PC-3 (cell line): ENCODE results near the gene ARHGAP24. TPM values are rescaled to one million over a fixed set of nuclear protein-coding genes. Genes with fewer than 3 reads are reported as not detected.

Experiments
- ATAC-seq: fragments of 200-7000 bp; cut with Tn5 transposase; 2 replicates; pipeline ENCODE4 v1.9.1; 2020; ENCODE audit warnings: mild to moderate bottlenecking, moderate library complexity
- Bru-seq: library from RNA; stranded (reverse); fragments of 400-500 nt; gene quantifications from one replicate; lab custom pipeline; 2021; lab: Mats Ljungman, UMichigan
- BruChase-seq, 2 experiments: library from RNA; stranded (reverse); fragments of 400-500 nt; gene quantifications; one replicate each; lab custom pipeline; 2021; lab: Mats Ljungman, UMichigan
- BruUV-seq: library from RNA; stranded (reverse); fragments of 400-500 nt; replicated peaks from 2 replicates; lab custom pipeline; 2021; lab: Mats Ljungman, UMichigan
- CTCF ChIA-PET: fragments of 300-600 bp; sonication (Branson Sonifier 250); formaldehyde crosslinking; loops from one replicate; lab custom pipeline; 2022; ENCODE audit warnings: antibody characterized with exemption; lab: Charles Lee
- POLR2A ChIA-PET: fragments of 300-600 bp; sonication (Branson Sonifier 250); formaldehyde crosslinking; loops from one replicate; lab custom pipeline; 2022; ENCODE audit warnings: antibody characterized with exemption; ENCODE audit not compliant: unreplicated experiment; lab: Charles Lee
- DNase-seq: peaks from one replicate; pipeline ENCODE4 v3.0.0-alpha.2; 2015
- H2AFZ ChIP-seq: fragments of 300-600 bp; sonication (generic); 2 replicates; pipeline ENCODE4 v1.6.0; 2016; ENCODE audit warnings: antibody characterized with exemption, low read length
- H3F3A ChIP-seq: fragments of 300-600 bp; sonication (generic); one replicate; pipeline ENCODE4 v1.6.0; 2017; ENCODE audit warnings: antibody characterized with exemption, low read length, control low read depth, mild to moderate bottlenecking; ENCODE audit not compliant: unreplicated experiment
- H3K27ac ChIP-seq: fragments of 300-600 bp; sonication (generic); 2 replicates; pipeline ENCODE4 v1.5.1; 2016; ENCODE audit warnings: mild to moderate bottlenecking, low read length
- H3K27me3 ChIP-seq: fragments of 300-600 bp; sonication (generic); 2 replicates; pipeline ENCODE4 v1.6.1; 2016; ENCODE audit warnings: low read length, mixed read lengths
- H3K36me3 ChIP-seq: fragments of 300-600 bp; sonication (generic); 2 replicates; pipeline ENCODE4 v1.6.1; 2016; ENCODE audit warnings: low read depth, mixed run types, low read length, mixed read lengths
- H3K4me1 ChIP-seq: fragments of 300-600 bp; sonication (generic); 2 replicates; pipeline ENCODE4 v1.5.1; 2016; ENCODE audit warnings: low read length; ENCODE audit not compliant: insufficient read depth
- H3K4me2 ChIP-seq: fragments of 300-600 bp; sonication (generic); 2 replicates; pipeline ENCODE4 v1.6.0; 2016; ENCODE audit warnings: low read length
- H3K4me3 ChIP-seq: fragments of 300-600 bp; sonication (generic); 2 replicates; pipeline ENCODE4 v1.5.1; 2016; ENCODE audit warnings: mild to moderate bottlenecking, low read length, mixed read lengths
- H3K79me2 ChIP-seq: fragments of 300-600 bp; sonication (generic); 2 replicates; pipeline ENCODE4 v1.6.1; 2017; ENCODE audit warnings: low read length, mixed read lengths
- H3K9ac ChIP-seq: fragments of 300-600 bp; sonication (generic); 2 replicates; pipeline ENCODE4 v1.6.0; 2016; ENCODE audit warnings: mild to moderate bottlenecking, low read length
- H3K9me2 ChIP-seq: fragments of 300-600 bp; sonication (generic); replicated peaks from 2 replicates; pipeline ENCODE4 v1.6.1; 2016; ENCODE audit warnings: mixed run types, low read length, mixed read lengths
- H3K9me3 ChIP-seq: fragments of 300-600 bp; sonication (generic); 2 replicates; pipeline ENCODE4 v1.6.1; 2016; ENCODE audit warnings: low read length, mixed read lengths
- H4K20me1 ChIP-seq: fragments of 300-600 bp; sonication (generic); 2 replicates; pipeline ENCODE4 v1.6.1; 2016; ENCODE audit warnings: low read length, mixed read lengths
- CTCF ChIP-seq: fragments of 300-600 bp; sonication (generic); conservative IDR thresholded peaks from 2 replicates; pipeline ENCODE4 v1.5.1; 2017; ENCODE audit warnings: antibody characterized with exemption, low read depth, mild to moderate bottlenecking, low read length
- EZH2 ChIP-seq: fragments of 300-600 bp; sonication (generic); IDR thresholded peaks from one replicate; pipeline ENCODE4 v1.6.1; 2017; ENCODE audit warnings: antibody characterized with exemption, mild to moderate bottlenecking, low read length; ENCODE audit not compliant: unreplicated experiment
- EZH2phosphoT487 ChIP-seq: fragments of 300-600 bp; sonication (generic); IDR thresholded peaks from 2 replicates; pipeline ENCODE4 v1.6.1; 2018; ENCODE audit warnings: mild to moderate bottlenecking, antibody characterized with exemption, low read length, borderline replicate concordance
- intact Hi-C: fragments of 100-400 bp; cut with micrococcal nuclease; formaldehyde crosslinking; loops from 2 replicates; pipeline ENCODE4 v1.9.0; 2023
- long read RNA-seq: library from polyadenylated mRNA; unstranded; transcript quantifications from one replicate; pipeline ENCODE4 v2.0.0, GENCODE V29; 2021; ENCODE audit not compliant: unreplicated experiment
- total RNA-seq: library from RNA; depleted of rRNA; stranded (reverse); fragments of >200 nt; gene quantifications from 2 replicates; pipeline ENCODE4 v1.2.3, GENCODE V29; 2014; rRNA removed

Gene ARHGAP24
- total RNA-seq (7.2 and 7.4 TPM in 2 replicates), Bru-seq, nascent RNA (percentile 74 among the genes with signal in this experiment), BruChase-seq, experiment 1, labeled RNA remaining after a 6-hour chase (percentile 49 among the genes with signal in this experiment), BruChase-seq, experiment 2, labeled RNA remaining after a 2-hour chase (percentile 62 among the genes with signal in this experiment)
- long read RNA-seq, transcript ARHGAP24-202 (8 exons, 2,740 nt) = major isoform, 32 of 48 reads
- long read RNA-seq, partial matches to known transcripts = 3 of 48 reads
- long read RNA-seq, other reads (novel, unspliced or antisense) = 13 of 48 reads

DNA sequence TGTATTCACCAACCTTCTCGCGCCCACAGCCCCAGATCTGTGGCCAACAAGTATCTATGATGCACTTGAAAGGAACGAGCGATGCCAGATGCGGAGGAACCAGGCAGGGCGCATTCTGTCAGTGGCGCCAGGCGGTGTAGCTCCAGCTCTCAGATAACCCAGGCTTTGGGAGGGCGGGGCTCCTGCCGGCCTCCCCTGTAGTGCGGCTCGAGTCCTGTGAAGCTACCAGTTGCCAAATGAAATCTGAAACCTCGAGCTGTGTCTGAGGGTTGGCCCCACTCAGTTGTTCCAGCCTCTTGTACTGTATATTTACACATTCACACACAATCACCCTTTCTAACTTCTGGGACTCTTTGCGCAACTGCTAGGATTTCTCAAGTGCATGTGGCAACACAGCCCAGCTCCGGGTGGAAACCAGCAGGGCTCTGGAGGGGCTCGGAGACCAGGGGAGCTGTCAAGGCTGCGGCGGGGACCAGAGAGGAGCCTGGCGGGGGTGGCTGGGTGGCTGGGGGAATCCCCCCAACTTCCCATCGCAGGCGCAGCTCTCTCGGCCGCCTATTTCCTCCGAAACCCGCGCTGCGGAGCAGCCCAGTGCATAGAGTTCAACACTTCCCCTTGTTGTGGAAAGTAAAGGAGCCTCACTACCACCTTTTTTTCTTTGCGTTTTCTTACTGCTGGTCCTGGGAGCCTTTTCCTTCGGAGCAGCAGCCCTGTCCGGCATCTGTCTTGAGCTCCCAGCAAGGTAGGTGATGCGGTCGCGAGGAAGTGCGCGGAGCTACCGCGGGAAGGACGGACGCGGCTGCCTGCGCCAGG, at the start of gene ARHGAP24:
Gene ARHGAP24, plus strand, starts transcription at position 333 of the 813 bp plus-strand sequence.
- H3K4me2 ChIP-seq = peak within 1 kb of the TSS; percentile 95
- intact Hi-C loops = loop anchor here (5.0 kb wide), 1 partner anchor 272 kb away; no protein-coding TSS in a partner anchor

GRCh38 chr4:85426366-85426765, 48.6 kb upstream of the ARHGAP24 start:
- no peaks in the 10 kb centered on the region for H3K36me3 ChIP-seq
- no peak overlapping the region for H3K4me3 ChIP-seq
- no peaks in the 10 kb centered on the region for H3K27me3 ChIP-seq
- ChIA-PET POLR2A (no interaction called here), CTCF (no interaction called here)
- DNase-seq (no peak), ATAC-seq (no peak)
- H3F3A ChIP-seq = no peaks in the 10 kb centered on the region
- no peak overlapping the region for H2AFZ ChIP-seq
- no TSS peak for BruUV-seq
- H3K9me2 ChIP-seq = no peaks in the 10 kb centered on the region
- peaks cover 20% of the 10 kb centered on the region for H3K4me1 ChIP-seq
- intact Hi-C loops = no loop called here
- H3K4me2 ChIP-seq = no peak overlapping the region
- H3K9ac ChIP-seq = no peak overlapping the region
- H3K27ac ChIP-seq = no peak overlapping the region
- no peaks in the 10 kb centered on the region for H4K20me1 ChIP-seq
- H3K9me3 ChIP-seq = no peaks in the 10 kb centered on the region
- H3K79me2 ChIP-seq = no peaks in the 10 kb centered on the region
- TF ChIP-seq CTCF (no peak), EZH2 (no peak), EZH2phosphoT487 (no peak)

More for the DNA sequence above, at the start of gene ARHGAP24:
- peak; percentile 99 for ATAC-seq
- Histone ChIP-seq H4K20me1 (no peaks in the 10 kb centered on the region), H3K36me3 (no peaks in the 10 kb centered on the region), H2AFZ (peak within 1 kb of the TSS; percentile 99), H3K27me3 (no peaks in the 10 kb centered on the region), H3F3A (no peaks in the 10 kb centered on the region), H3K79me2 (no peaks in the 10 kb centered on the region), H3K4me1 (peaks cover 9% of the 10 kb centered on the region), H3K9me3 (no peaks in the 10 kb centered on the region), H3K4me3 (peak within 1 kb of the TSS; percentile 80), H3K27ac (peak within 1 kb of the TSS; percentile 34), H3K9ac (peak within 1 kb of the TSS; percentile 36), H3K9me2 (no peaks in the 10 kb centered on the region)
- peak; percentile 88 for DNase-seq
- POLR2A ChIA-PET = interaction anchor here (0.8 kb wide), 1 partner anchor 14 kb away, joined by 4 read pairs; no protein-coding TSS in a partner anchor
- CTCF ChIA-PET = interaction anchor here (0.6 to 1.1 kb wide), 5 partner anchors 21 to 730 kb away, joined by 3 to 4 read pairs (median 3); no protein-coding TSS in a partner anchor
- no TSS peak for BruUV-seq
- TF ChIP-seq CTCF = no peak
- no peak for TF ChIP-seq EZH2
- TF ChIP-seq EZH2phosphoT487 = no peak
